HG03095 (cell line): ENCODE results near the gene RAB3A.
A peak's percentile ranks its signal among the peaks of the same experiment; 100 is the strongest.

Experiments
- ATAC-seq: cut with Tn5 transposase; IDR thresholded peaks from one replicate; pipeline ENCODE4 v1.9.1; 2021; ENCODE audit warnings: moderate library complexity; ENCODE audit not compliant: unreplicated experiment

The RAB3A gene

DNA sequence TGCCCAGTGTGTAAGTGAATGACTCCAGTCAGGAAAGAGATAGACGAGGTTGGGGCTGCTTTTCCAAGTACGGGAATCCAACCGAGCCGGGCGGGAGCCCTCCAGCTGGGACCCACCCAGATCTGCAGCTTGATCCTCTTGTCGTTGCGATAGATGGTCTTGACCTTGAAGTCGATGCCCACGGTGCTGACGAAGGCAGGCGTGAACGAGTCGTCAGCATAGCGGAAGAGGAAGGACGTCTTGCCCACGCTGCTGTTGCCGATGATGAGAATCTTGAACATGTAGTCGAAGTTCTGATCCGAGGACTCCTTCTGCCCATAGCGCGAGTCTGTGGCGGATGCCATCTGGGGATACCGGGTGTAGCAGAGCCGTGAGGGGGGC lies 1.5 kb downstream of the RAB3A start:
- ATAC-seq: no peak

DNA sequence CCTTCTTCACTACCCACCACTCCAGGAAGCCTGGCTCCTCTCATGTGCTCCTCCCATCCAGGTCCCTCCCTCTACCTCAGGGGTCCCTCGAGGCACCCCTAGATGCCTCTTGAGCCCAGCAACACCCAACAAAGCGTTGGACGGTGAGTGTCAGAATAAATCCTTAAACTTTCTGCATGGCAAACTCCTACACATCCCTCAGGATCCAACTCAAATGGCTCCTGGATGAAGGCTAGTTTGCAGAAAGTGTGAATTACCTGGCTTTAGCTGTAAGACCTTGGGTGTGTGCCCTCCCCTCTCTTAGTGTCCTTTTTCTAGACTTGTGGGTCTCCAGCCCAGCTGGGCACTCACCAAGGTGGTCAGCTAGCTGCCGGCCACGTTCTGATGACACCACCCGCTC lies 5.5 kb downstream of the RAB3A start:
- ATAC-seq: no peak

DNA sequence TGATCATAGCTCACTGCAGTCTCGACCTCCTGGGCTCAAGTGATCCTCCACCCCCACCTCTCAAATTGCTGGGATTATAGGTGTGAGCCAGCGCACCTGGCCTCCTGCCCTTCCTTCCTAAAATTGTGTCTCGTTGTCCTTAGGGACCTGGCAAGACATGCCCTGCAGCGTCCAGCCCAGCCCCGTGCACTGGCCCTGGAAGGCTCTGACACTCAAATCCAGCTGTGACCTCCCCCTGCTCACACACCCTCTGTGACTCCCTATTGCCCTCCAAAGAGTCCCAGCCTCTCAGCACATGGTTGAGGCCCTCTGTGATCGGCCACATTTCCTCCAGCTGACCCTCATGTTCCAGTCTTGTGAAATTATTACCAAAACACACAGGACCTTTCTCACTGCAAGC lies 5.9 kb downstream of the RAB3A start:
- ATAC-seq: no peak

DNA sequence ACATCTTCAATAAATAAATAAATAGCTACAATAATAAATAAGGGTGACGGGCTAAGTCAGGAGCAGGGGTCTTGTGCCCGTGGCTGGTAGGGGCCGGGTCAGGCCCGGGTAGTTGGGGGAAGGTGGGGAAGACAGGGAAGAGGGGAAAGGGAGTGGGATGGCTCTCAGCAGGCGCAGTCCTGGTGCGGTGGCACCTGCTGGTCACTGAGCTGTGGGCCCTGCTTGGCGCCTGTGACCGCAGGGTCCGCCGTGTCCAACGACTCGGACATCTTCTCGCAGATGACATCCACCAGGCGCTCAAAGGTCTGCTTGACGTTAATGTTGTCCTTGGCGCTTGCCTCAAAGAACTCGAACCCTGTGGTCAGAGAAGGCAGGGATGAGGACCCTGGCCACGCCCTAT lies 6.5 kb downstream of the RAB3A start:
- ATAC-seq: no peak

- no peak for ATAC-seq
Observed at GRCh38 chr19:18196511-18196845, 7.4 kb downstream of the RAB3A start.

GRCh38 chr19:18194554-18195238 lies 9.1 kb downstream of the RAB3A start:
- no peak for ATAC-seq

- no peak for ATAC-seq
Observed at GRCh38 chr19:18194181-18194530, 9.7 kb downstream of the RAB3A start.

- ATAC-seq: peak; percentile 2
Observed at GRCh38 chr19:18193388-18194180, 10.3 kb downstream of the RAB3A start.

- peak; percentile 74 for ATAC-seq
Observed at GRCh38 chr19:18192673-18193387, 11.0 kb downstream of the RAB3A start, which contains the start of gene MPV17L2. Gene MPV17L2 (plus strand): TSS chr19:18193218. CDS start chr19:18193282, 64 bp downstream.

DNA sequence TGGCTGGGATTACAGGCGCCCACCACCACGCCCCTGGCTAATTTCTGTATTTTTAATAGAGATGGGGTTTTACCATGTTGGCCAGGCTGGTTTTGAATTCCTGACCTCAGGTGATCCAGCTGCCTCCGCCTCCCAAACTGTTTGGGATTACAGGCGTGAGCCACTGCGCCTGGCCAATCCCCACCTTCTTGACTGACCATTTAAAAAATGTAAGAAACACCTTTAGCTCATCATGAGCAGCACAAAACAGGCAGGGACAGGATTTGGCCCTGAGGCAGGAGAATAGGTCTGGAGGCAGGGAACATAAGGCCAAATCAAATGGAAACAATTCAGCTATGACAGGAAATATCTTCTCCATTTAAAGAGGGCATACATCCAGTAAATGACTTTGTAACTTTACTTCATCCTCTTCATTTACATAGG lies 12.2 kb downstream of the RAB3A start:
- no peak for ATAC-seq

DNA sequence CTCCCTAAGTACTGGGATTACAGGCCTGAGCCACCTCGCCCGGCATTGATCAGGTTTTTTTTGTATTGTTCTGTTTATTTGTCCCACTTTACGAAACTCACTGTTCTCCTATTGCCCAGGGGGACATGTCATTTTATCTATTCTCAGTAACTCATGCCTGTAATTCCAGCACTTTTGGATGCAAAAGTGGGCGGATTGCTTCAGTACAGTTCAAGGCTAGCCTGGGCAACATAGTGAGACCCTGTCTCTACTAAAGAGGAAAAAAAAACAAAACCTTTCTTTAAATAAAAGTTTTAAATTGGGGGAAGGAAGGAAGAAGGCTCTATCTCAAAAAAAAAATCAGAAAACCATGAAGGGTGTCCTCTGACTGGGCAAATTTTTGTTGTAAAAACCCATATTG lies 13.6 kb downstream of the RAB3A start:
- ATAC-seq: no peak

DNA sequence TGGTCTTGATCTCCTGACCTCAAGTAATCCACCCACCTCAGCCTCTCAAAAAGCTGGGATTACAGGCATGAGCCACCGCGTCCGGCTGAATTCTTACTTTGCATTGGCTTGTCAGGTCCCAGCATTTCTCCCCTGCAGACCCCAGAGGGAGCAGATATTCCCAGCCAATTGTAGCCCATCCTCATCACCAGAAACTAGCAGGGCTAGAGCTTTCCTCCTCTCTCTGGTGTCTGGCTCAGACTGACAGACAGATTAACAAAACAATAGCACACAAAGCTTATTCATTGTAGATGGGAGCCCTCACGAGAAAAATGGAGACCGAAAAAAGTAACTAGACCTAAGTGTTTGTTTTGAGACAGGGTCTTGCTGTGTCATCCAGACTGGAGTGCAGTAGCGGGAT lies 18.3 kb downstream of the RAB3A start:
- ATAC-seq: no peak

DNA sequence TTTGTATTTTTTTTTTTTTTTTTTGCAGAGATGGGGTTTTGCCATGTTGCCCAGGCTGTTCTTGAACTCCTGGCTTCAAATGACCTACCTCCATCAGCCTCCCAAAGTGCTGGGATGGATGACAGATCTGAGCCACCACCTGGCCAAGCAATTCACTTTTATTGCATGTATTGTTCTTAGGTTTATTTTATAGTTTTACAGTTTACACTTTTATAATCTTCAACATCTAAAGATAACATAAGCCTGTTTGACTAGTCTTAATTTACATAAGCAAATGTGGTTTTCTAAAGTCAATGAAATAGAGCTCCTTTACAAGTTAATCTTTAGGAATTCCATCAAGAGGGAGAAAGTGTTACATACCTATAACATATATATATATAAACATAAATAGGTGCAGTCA lies 20.3 kb downstream of the RAB3A start:
- ATAC-seq: no peak

DNA sequence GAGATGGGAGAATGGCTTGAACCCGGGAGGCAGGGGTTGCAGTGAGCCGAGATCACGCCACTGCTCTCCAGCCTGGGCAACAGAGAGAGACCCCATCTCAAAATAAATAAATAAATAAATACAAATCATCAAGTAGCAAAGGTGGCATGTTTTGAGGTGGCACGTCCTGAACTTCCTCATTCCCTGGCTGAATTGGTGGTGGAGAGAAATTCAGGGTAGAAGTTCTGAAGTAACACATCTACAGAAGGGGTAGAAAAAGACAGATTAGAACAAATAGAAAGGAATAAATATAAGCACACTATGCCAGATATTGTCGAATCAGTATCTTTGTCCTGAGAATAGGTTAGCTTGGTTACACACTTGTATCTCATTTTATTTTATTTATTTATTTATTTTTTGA lies 23.9 kb downstream of the RAB3A start:
- no peak for ATAC-seq

DNA sequence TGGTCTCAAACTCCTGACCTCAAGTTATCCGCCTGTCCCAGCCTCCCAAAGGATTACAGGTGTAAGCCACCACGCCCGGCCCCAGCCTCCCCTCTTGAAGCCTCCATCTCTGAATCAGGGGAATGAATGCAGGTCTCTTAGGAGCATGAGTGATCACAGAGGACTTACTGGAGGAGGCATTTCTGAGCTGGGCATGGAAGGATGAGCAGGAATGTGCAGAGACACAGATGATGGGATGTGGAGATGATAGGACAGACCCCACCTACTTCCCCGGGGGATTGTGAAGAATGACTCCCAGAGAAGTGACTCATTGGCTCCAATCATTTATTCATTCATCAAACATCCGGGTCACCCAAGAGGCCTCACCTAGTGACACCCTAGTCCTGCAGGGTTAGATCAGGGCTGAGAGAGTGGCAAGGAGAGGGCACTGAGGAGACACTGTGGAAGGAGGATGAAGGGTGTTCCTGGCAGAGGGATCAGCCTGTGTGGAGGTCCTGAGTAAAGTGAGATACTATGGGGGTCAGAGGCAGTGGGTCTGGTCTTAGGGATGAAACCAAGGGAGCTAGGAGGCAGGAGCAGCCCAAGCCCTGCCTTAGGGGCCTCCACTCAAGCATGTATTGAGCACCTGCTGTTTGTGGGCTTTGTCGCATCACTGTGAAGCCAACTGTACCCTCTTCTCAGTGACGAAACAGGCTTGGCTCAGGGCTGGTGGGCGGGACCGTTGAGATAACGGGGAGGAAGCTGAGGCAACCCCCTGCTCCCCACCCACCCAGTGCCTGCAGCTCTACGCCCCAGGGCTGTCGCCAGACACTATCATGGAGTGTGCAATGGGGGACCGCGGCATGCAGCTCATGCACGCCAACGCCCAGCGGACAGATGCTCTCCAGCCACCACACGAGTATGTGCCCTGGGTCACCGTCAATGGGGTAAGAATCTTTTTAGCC lies 27.2 kb downstream of the RAB3A start:
- ATAC-seq: no peak

DNA sequence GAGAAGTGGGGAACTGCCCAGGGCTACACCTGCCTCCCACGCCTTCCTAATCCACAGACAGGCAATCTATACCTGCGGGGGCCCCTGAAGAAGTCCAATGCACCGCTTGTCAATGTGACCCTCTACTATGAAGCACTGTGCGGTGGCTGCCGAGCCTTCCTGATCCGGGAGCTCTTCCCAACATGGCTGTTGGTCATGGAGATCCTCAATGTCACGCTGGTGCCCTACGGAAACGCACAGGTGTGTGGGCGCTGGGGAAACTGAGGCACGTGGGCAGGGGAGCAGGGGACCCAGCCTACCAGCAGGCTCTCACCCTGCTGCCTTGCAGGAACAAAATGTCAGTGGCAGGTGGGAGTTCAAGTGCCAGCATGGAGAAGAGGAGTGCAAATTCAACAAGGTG lies 28.9 kb downstream of the RAB3A start:
- no peak for ATAC-seq

DNA sequence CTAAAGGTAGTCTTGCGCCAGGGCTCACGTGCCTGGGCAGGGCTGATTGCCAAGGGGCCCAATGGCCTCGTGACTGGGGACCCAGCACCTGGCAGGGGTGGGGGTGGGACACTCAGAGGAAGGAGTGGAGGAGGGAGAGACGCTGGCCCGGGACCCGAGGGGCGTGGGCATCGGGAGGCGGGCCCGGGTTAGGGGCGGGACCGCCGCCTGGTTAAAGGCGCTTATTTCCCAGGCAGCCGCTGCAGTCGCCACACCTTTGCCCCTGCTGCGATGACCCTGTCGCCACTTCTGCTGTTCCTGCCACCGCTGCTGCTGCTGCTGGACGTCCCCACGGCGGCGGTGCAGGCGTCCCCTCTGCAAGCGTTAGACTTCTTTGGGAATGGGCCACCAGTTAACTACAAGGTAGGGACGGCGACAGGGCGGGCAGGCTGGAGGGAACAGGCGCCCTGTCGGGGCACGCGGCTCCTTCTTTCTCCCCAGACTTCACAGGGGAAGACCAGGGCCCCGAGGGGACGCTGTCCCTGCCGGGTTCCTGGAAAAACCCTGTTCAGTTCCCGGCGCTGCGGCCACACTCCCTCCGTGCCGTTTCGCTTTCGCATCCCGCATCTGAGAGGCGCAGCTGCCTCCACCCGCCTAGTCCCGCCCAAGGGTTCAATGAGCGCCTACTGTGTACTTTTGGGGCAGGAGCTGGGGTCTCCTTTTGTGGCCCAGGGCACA lies 30.1 kb downstream of the RAB3A start, which contains the start of gene IFI30:
Gene IFI30 (plus strand): TSS at position 242 of the 717 bp plus-strand sequence. CDS start 29 bp downstream, at position 271.
- ATAC-seq: peak; percentile 26

DNA sequence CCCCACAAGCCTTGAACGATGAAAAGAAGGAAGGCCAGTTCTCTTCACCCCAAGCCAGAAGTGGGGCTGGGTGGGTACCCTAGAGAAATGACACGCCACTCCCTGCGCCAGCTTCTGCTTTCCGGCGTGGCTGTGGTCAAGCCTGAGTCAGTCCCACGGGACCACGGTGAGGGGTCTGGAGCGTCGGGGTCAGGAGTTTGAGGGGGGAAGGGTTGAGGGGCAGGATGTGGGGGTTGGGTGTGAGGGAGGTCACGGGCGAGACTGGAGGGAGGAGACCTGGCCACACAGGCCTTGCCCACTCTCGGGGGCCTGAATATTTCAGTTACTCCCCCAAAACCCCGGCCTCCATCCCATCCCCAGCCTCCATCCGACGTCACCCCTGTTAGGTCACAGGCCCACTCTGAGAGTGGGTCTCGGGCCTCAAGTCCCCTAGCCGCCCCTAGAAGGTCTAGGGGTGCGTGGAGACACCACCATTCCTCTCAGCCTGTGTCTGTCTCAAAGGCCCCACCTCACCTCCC lies 30.7 kb downstream of the RAB3A start:
- no peak for ATAC-seq

- ATAC-seq: no peak
Observed at GRCh38 chr19:18172331-18173053, 31.4 kb downstream of the RAB3A start.
